ENCODE data around the gene TMEM179B. TPM values are rescaled to one million over a fixed set of nuclear protein-coding genes. Genes with fewer than 3 reads are reported as not detected.
A peak's percentile ranks its signal among the peaks of the same experiment; 100 is the strongest.

The TMEM179B gene
- total and polyA plus RNA-seq, 2 of the 13 experiments (the other 11 are each of a cell fraction or from before 2014, with no cell fraction given): 24.8 to 25.7 TPM

DNA sequence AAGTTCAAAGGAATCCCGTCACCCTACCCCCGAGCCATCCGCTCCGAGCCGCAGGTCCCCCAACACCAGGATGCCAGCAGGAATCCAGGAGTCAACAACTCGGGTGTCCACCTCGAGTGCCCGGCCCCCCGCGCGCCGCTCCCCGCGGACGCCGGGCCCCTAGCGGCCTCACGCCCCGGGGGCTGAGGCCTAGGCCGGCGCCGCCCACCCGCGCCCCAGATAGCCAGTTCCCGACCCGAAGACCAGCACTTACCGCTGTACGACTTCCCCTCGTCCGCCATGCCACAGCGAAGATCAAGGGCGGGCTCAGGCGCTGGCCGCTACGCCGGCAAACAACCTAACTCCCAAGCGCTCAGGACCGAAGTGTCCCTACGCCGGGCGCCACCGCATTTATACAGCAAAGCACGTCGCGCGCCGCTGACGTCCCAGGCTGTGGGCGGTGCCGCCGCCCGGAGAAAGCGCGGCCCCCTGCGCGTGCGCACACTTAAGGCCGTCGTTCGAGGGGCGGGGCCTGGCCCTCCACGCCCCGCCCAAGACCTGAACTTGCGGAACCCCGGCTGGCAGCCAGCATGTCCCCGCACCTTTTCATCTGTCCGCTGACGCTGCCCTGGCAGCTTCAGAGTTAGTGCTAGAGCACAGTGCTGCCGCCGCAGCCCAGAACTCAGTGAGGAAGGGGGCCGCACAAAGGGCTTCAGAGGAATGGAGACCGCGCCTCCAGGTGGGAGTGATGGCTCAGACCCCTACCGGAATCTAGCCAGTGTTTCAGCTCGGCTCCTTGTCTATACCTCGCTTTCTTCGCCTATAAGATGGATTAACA lies 18.1 kb downstream of the TMEM179B start, which contains the start of gene NXF1 (continued):
- peak; percentile 95 for TF ChIP-seq AHR (CRISPR knock-in tag; IDR thresholded peaks at IDR 0.05)
- TF ChIP-seq ZNF547 (CRISPR knock-in tag; IDR thresholded peaks at IDR 0.05): peak; percentile 81
- TF ChIP-seq, protein P1, sequence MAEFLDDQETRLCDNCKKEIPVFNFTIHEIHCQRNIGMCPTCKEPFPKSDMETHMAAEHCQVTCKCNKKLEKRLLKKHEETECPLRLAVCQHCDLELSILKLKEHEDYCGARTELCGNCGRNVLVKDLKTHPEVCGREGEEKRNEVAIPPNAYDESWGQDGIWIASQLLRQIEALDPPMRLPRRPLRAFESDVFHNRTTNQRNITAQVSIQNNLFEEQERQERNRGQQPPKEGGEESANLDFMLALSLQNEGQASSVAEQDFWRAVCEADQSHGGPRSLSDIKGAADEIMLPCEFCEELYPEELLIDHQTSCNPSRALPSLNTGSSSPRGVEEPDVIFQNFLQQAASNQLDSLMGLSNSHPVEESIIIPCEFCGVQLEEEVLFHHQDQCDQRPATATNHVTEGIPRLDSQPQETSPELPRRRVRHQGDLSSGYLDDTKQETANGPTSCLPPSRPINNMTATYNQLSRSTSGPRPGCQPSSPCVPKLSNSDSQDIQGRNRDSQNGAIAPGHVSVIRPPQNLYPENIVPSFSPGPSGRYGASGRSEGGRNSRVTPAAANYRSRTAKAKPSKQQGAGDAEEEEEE (CRISPR knock-in tag; IDR thresholded peaks at IDR 0.05; ENCODE audit: borderline replicate concordance): no peak
- peak; percentile 93 for TF ChIP-seq IRF2 (CRISPR knock-in tag; IDR thresholded peaks at IDR 0.05)
- TF ChIP-seq ZMAT3 (CRISPR knock-in tag; conservative IDR thresholded peaks at IDR 0.05): peak; percentile 90
- TF ChIP-seq TAF15 (IDR thresholded peaks at IDR 0.05; ENCODE audit: low read depth, low read length, poor library complexity, severe bottlenecking): peak; percentile 86
- peak; percentile 93 for TF ChIP-seq ZNF792 (CRISPR knock-in tag; IDR thresholded peaks at IDR 0.05)
- TF ChIP-seq ZNF510 (CRISPR knock-in tag; IDR thresholded peaks at IDR 0.05; ENCODE audit: low read depth): no peak
- TF ChIP-seq, protein P2, sequence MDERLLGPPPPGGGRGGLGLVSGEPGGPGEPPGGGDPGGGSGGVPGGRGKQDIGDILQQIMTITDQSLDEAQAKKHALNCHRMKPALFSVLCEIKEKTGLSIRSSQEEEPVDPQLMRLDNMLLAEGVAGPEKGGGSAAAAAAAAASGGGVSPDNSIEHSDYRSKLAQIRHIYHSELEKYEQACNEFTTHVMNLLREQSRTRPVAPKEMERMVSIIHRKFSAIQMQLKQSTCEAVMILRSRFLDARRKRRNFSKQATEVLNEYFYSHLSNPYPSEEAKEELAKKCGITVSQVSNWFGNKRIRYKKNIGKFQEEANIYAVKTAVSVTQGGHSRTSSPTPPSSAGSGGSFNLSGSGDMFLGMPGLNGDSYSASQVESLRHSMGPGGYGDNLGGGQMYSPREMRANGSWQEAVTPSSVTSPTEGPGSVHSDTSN (CRISPR knock-in tag; IDR thresholded peaks at IDR 0.05): no peak
- TF ChIP-seq TEAD3 (CRISPR knock-in tag; optimal IDR thresholded peaks at IDR 0.05; ENCODE audit: borderline replicate concordance): peak; percentile 57
- TF ChIP-seq SAFB2 (CRISPR knock-in tag; IDR thresholded peaks at IDR 0.05; ENCODE audit: borderline replicate concordance, low read depth): peak; percentile 94
- peak; percentile 95 for TF ChIP-seq GTF2F1 (IDR thresholded peaks at IDR 0.05; ENCODE audit: low read length)
- TF ChIP-seq SATB2 (CRISPR knock-in tag; IDR thresholded peaks at IDR 0.05): 0 out of 2 replicates have a peak, but pooled peaks have one; percentile 48
- TF ChIP-seq, protein P3, sequence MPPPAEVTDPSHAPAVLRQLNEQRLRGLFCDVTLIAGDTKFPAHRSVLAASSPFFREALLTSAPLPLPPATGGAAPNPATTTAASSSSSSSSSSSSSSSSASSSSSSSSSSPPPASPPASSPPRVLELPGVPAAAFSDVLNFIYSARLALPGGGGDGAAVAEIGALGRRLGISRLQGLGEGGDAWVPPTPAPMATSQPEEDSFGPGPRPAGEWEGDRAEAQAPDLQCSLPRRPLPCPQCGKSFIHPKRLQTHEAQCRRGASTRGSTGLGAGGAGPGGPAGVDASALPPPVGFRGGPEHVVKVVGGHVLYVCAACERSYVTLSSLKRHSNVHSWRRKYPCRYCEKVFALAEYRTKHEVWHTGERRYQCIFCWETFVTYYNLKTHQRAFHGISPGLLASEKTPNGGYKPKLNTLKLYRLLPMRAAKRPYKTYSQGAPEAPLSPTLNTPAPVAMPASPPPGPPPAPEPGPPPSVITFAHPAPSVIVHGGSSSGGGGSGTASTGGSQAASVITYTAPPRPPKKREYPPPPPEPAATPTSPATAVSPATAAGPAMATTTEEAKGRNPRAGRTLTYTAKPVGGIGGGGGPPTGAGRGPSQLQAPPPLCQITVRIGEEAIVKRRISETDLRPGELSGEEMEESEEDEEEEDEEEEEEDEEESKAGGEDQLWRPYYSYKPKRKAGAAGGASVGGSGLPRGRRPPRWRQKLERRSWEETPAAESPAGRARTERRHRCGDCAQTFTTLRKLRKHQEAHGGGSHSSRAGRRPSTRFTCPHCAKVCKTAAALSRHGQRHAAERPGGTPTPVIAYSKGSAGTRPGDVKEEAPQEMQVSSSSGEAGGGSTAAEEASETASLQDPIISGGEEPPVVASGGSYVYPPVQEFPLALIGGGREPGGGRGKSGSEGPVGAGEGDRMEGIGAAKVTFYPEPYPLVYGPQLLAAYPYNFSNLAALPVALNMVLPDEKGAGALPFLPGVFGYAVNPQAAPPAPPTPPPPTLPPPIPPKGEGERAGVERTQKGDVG (CRISPR knock-in tag; IDR thresholded peaks at IDR 0.05; ENCODE audit: borderline replicate concordance): peak; percentile 88; the same call in 1 of the 2 replicates
- TF ChIP-seq, protein P4, sequence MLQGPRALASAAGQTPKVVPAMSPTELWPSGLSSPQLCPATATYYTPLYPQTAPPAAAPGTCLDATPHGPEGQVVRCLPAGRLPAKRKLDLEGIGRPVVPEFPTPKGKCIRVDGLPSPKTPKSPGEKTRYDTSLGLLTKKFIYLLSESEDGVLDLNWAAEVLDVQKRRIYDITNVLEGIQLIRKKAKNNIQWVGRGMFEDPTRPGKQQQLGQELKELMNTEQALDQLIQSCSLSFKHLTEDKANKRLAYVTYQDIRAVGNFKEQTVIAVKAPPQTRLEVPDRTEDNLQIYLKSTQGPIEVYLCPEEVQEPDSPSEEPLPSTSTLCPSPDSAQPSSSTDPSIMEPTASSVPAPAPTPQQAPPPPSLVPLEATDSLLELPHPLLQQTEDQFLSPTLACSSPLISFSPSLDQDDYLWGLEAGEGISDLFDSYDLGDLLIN (CRISPR knock-in tag; IDR thresholded peaks at IDR 0.05; ENCODE audit: borderline replicate concordance): 0 out of 2 replicates have a peak, but pooled peaks have one; percentile 39
- TF ChIP-seq, protein P5, sequence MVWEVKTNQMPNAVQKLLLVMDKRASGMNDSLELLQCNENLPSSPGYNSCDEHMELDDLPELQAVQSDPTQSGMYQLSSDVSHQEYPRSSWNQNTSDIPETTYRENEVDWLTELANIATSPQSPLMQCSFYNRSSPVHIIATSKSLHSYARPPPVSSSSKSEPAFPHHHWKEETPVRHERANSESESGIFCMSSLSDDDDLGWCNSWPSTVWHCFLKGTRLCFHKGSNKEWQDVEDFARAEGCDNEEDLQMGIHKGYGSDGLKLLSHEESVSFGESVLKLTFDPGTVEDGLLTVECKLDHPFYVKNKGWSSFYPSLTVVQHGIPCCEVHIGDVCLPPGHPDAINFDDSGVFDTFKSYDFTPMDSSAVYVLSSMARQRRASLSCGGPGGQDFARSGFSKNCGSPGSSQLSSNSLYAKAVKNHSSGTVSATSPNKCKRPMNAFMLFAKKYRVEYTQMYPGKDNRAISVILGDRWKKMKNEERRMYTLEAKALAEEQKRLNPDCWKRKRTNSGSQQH (CRISPR knock-in tag; IDR thresholded peaks at IDR 0.05; ENCODE audit: low read depth): 0 out of 2 replicates have a peak, but pooled peaks have one; percentile 38
- TF ChIP-seq, protein P6, sequence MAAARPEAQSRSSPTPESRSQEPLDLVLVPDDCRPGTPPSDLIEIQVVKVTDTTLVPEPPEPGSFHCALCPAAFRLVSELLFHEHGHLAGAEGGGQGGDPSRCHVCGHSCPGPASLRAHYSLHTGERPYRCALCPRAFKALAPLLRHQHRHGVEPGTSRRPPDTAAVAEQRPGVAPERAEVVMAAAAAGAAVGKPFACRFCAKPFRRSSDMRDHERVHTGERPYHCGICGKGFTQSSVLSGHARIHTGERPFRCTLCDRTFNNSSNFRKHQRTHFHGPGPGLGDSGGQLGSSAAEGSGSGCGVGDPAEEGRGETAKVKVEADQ (CRISPR knock-in tag; IDR thresholded peaks at IDR 0.05; ENCODE audit: borderline replicate concordance): peak; percentile 85; the same call in 1 of the 2 replicates
- peak; percentile 55; the same call in 1 of the 2 replicates for TF ChIP-seq TMF1 (CRISPR knock-in tag; IDR thresholded peaks at IDR 0.05; ENCODE audit: low read depth)
- TF ChIP-seq ONECUT2 (CRISPR knock-in tag; IDR thresholded peaks at IDR 0.05): no peak; the same call in 1 of the 2 replicates
